ENCODE data around the gene SERPINB7. TPM values are rescaled to one million over a fixed set of nuclear protein-coding genes. Genes with fewer than 3 reads are reported as not detected.
A peak's percentile ranks its signal among the peaks of the same experiment; 100 is the strongest.

SERPINB7 gene
- polyA plus RNA-seq, 1 donor (not counting 4 experiments of a cell fraction or from before 2014, with no cell fraction given), result 408 TPM

DNA sequence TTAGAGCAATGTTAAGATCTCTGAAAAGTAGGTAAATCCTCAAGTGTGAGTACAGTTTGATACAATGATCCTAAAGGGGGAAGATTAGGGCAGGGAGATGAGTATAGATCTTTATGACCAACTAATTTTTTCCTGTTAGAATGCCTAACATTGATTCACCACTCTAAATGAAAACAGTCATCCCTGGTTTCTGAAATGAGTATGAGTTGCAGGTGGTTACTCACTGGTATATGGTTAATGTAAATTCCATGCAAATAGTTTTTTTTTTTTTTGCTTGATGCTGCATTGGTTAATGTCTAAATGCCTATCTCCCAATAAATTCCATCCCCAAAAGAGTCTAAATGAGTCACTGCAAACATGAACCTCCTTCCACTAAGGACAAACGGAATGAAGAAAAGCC, 57.3 kb downstream of the SERPINB7 start:
- no peak overlapping the region for H2AFZ ChIP-seq (ENCODE audit: control insufficient read depth, low read length)
- no peaks in the 10 kb centered on the region for H3K9me3 ChIP-seq (ENCODE audit: control insufficient read depth, low read depth, low read length)
- H3K79me2 ChIP-seq (ENCODE audit: control insufficient read depth, insufficient read depth, low read length), result no peaks in the 10 kb centered on the region
- TF ChIP-seq, protein P1, sequence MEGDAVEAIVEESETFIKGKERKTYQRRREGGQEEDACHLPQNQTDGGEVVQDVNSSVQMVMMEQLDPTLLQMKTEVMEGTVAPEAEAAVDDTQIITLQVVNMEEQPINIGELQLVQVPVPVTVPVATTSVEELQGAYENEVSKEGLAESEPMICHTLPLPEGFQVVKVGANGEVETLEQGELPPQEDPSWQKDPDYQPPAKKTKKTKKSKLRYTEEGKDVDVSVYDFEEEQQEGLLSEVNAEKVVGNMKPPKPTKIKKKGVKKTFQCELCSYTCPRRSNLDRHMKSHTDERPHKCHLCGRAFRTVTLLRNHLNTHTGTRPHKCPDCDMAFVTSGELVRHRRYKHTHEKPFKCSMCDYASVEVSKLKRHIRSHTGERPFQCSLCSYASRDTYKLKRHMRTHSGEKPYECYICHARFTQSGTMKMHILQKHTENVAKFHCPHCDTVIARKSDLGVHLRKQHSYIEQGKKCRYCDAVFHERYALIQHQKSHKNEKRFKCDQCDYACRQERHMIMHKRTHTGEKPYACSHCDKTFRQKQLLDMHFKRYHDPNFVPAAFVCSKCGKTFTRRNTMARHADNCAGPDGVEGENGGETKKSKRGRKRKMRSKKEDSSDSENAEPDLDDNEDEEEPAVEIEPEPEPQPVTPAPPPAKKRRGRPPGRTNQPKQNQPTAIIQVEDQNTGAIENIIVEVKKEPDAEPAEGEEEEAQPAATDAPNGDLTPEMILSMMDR (optimal IDR thresholded peaks at IDR 0.05 in 1 of 3, IDR thresholded peaks at IDR 0.05 in 1 of 3, conservative IDR thresholded peaks at IDR 0.05 in 1 of 3; ENCODE audit: extremely low read depth in 1 of 3, insufficient read depth in 2 of 3, low read length in 3 of 3), result no peak
- TF ChIP-seq EZH2 (IDR thresholded peaks at IDR 0.05; ENCODE audit: low read length), result no peak
- dilution Hi-C loops (cut with MboI; ENCODE audit: extremely low pct_ligation_motif_present, low sequenced_read_pairs), result no loop called here
- peaks cover 35% of the 10 kb centered on the region for H3K4me1 ChIP-seq (ENCODE audit: control insufficient read depth, extremely low read depth, insufficient read depth, low read length)
- DNase-seq (ENCODE audit: low read depth, low spot score) (peak; percentile 69), FAIRE-seq (peak; percentile 95)
- H3K9me1 ChIP-seq (ENCODE audit: control insufficient read depth, extremely low read depth, insufficient read depth, low read length), result no peaks in the 10 kb centered on the region
- H3K9ac ChIP-seq (ENCODE audit: control insufficient read depth, extremely low read depth, insufficient read depth, low read length), result peak overlapping the region; percentile 6
- H3K36me3 ChIP-seq (ENCODE audit: control insufficient read depth in 2 of 2, extremely low read depth in 1 of 2, insufficient read depth in 2 of 2, low read length in 2 of 2), result no peaks in the 10 kb centered on the region
- H3K4me3 ChIP-seq (ENCODE audit: control insufficient read depth in 2 of 3, extremely low read depth in 1 of 3, insufficient read depth in 2 of 3, low read depth in 1 of 3, low read length in 3 of 3), result no peak overlapping the region
- H3K27me3 ChIP-seq (ENCODE audit: control insufficient read depth, extremely low read depth, insufficient read depth, low read length), result no peaks in the 10 kb centered on the region
- H4K20me1 ChIP-seq (ENCODE audit: control insufficient read depth, extremely low read depth, insufficient read depth, low read length), result no peaks in the 10 kb centered on the region
- peak overlapping the region; percentile 88 for H3K27ac ChIP-seq (ENCODE audit: control insufficient read depth, insufficient read depth, low read length)
- H3K4me2 ChIP-seq (ENCODE audit: control insufficient read depth, extremely low read depth, insufficient read depth, low read depth, low read length), result peak overlapping the region; percentile 68

DNA sequence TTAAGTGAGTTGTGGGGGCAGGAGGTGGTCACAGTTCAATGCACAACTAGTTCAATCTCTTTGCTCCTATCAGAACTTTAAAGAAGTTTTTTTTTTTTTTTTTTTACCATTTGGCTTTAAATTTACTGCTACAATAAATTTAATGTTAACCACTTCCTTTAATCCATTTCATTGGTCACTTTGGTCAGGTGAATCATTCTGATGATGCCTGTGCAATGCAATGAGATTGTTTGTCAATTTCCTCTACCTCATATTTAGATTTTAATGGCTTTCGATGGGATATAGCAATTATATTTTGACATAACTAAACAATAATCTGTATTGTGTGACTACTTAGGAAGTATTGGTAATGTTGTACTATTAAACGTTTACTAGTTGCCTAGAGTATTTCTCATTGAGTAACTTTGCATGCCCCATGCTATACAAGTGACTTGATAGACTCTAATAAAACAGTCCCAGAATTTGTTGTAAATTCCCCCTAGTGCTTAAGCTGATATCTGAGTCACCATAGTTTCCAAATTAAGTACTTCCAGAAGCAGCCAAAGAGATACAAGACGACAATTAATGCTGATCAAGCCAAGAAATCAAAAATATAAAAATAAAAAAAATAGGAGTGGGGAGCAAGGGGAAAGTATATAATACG, 59.4 kb downstream of the SERPINB7 start:
- Histone ChIP-seq H3K9ac (ENCODE audit: control insufficient read depth, extremely low read depth, insufficient read depth, low read length) (no peak overlapping the region), H3K27ac (ENCODE audit: control insufficient read depth, insufficient read depth, low read length) (no peak overlapping the region), H3K4me2 (ENCODE audit: control insufficient read depth, extremely low read depth, insufficient read depth, low read depth, low read length) (no peak overlapping the region), H3K27me3 (ENCODE audit: control insufficient read depth, extremely low read depth, insufficient read depth, low read length) (no peaks in the 10 kb centered on the region), H3K9me3 (ENCODE audit: control insufficient read depth, low read depth, low read length) (no peaks in the 10 kb centered on the region), H3K4me3 (ENCODE audit: control insufficient read depth in 2 of 3, extremely low read depth in 1 of 3, insufficient read depth in 2 of 3, low read depth in 1 of 3, low read length in 3 of 3) (no peak overlapping the region), H2AFZ (ENCODE audit: control insufficient read depth, low read length) (no peak overlapping the region), H3K9me1 (ENCODE audit: control insufficient read depth, extremely low read depth, insufficient read depth, low read length) (no peaks in the 10 kb centered on the region), H3K36me3 (ENCODE audit: control insufficient read depth in 2 of 2, extremely low read depth in 1 of 2, insufficient read depth in 2 of 2, low read length in 2 of 2) (no peaks in the 10 kb centered on the region), H3K4me1 (ENCODE audit: control insufficient read depth, extremely low read depth, insufficient read depth, low read length) (peaks cover 32% of the 10 kb centered on the region), H4K20me1 (ENCODE audit: control insufficient read depth, extremely low read depth, insufficient read depth, low read length) (no peaks in the 10 kb centered on the region), H3K79me2 (ENCODE audit: control insufficient read depth, insufficient read depth, low read length) (no peaks in the 10 kb centered on the region)
- dilution Hi-C loops (cut with MboI; ENCODE audit: extremely low pct_ligation_motif_present, low sequenced_read_pairs), result no loop called here
- no peak for TF ChIP-seq EZH2 (IDR thresholded peaks at IDR 0.05; ENCODE audit: low read length)
- TF ChIP-seq, protein P1 (optimal IDR thresholded peaks at IDR 0.05 in 1 of 3, IDR thresholded peaks at IDR 0.05 in 1 of 3, conservative IDR thresholded peaks at IDR 0.05 in 1 of 3; ENCODE audit: extremely low read depth in 1 of 3, insufficient read depth in 2 of 3, low read length in 3 of 3), result no peak
- no peak for DNase-seq (ENCODE audit: low read depth, low spot score)
- no peak for FAIRE-seq

All from keratinocyte (primary cell).